ENCODE data around the gene CELSR3.

The CELSR3 gene

DNA sequence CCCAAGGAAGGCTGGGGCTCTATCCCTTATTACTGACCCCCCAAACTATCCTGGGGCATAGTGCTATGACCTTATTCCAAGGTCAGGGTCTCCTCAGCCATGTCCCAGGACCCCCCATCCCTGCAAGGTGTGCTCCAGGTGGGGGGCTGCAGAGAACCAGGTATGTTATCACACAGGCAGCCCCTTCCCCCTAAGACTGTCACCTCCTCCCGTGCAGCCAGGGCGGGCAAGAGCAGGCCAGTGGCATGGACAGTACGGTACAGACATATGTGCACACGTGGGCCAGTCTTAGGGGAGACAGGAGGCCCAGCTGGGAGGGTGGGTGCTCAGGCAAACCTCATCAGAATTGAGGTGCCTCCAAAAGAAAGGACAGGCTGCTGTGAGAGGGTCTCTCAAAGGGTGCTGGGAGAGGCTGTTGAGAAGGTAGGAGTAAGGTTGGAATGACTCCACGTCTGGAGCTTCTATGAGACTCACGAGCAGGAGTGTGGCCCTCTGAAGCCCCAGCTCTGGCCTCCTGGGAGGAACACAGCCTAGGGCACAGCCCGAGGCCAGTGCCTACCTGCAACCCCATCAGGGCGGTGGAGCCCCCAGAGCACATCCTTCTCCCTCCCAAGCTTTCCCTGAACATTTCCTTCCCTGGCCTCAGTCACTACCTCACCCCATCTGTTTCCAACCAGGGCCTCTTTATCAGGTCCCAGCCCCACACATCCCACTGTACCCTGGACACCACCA, 65.8 kb downstream of the CELSR3 start:
- Histone ChIP-seq H3K27ac (peak overlapping the region; percentile 82 to 96), H3K4me3 (no peak overlapping the region)
- TF ChIP-seq CTCF (IDR thresholded peaks at IDR 0.05) = no peak
- DNase-seq (ENCODE audit: low spot score) = no peak

- no peak for TF ChIP-seq CTCF (IDR thresholded peaks at IDR 0.05)
- DNase-seq (ENCODE audit: low spot score) = no peak
- H3K4me3 ChIP-seq = no peak overlapping the region
- H3K27ac ChIP-seq = peak overlapping the region; percentile 82 to 96
Observed at GRCh38 chr3:48596157-48596556, 66.5 kb downstream of the CELSR3 start.

DNA sequence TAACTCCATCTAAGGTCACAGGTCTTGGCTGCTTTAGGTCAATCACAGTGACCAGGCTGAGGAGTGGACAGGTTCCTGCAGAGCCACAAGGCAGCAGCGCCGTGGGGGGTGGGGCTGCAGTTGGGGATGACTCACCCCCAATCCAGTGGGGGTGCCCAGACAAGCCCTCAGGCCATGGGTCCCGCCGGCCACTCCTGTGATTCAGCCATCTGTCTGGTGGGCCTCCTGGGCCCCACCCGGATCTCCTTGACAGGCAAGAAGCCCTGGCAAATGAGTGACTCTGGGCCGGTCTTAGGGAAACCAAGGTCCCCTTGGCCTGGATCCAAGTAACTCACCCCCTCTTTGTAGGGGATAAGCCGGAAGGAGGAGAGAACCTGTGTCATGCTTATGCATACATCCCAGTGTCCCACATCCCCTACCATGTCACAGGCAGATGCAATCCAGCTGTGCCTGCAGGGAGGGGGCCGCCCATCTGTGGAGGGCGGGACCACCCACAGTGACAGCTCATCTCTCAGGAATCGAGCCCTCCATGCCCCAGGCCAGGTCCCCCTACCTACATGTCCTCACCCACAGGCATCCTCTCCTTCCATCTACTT, 67.1 kb downstream of the CELSR3 start:
- Histone ChIP-seq H3K4me3 (peak overlapping the region; percentile 72), H3K27ac (peak overlapping the region; percentile 82 to 96)
- peak; percentile 84 for DNase-seq (ENCODE audit: low spot score)
- no peak for TF ChIP-seq CTCF (IDR thresholded peaks at IDR 0.05)

DNA sequence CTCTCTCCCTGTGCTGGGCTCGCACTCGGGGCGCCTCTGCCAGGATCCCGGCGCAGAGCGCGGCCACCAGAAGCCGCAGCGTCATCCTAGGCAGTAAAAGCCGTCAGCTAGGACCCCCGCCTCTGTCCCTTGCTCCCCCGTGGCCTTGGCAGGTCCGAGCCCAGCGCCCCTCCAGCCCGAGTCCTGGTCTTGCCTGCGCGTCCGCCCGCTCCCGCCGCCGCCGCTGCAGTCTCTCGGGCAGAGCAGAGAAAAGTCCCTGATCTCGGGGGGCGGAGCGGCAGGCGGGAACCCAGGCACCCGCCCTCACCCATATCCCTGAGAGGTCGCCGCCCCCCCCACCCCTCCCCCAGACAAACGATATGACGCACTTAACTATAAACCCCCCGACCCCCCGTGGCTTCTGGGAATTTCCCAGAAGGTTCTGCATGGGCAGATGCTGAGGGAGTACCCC, 67.6 kb downstream of the CELSR3 start, which contains the start of gene COL7A1:
COL7A1 (minus strand) TSS at position 255 of the 451 bp plus-strand sequence; CDS start at position 85, 170 bp downstream.
- no peak for TF ChIP-seq CTCF (IDR thresholded peaks at IDR 0.05)
- Histone ChIP-seq H3K27ac (peak within 1 kb of the TSS; percentile 82 to 96), H3K4me3 (peak within 1 kb of the TSS; percentile 72)
- no peak for DNase-seq (ENCODE audit: low spot score)

GRCh38 chr3:48594417-48595049, 68.2 kb downstream of the CELSR3 start:
- no peak for DNase-seq (ENCODE audit: low spot score)
- TF ChIP-seq CTCF (IDR thresholded peaks at IDR 0.05) = no peak
- Histone ChIP-seq H3K27ac (peak overlapping the region in 1 of 2 donors; percentile 96), H3K4me3 (peak overlapping the region; percentile 72)

DNA sequence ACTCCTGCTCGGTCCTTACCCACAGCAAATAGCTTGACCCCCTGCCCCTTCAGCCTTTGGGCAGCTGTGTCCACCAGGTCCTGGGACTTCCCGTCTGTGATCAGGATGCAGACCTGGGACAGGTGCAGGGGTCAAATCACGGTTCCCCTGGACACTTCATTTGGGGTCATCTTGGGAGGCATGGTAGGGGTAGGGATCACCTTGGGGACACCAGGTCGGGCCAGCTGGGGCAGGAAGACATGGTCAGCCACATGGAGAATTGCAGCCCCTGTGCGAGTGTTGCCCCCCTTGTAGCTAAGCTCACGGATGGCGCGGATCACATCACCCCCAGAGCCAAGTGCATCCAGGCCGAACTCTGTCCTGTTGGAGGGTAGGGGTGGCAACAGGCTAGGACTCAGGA, 69.3 kb downstream of the CELSR3 start:
- no peak for DNase-seq (ENCODE audit: low spot score)
- no peak overlapping the region for H3K27ac ChIP-seq
- TF ChIP-seq CTCF (IDR thresholded peaks at IDR 0.05) = no peak
- H3K4me3 ChIP-seq = no peak overlapping the region
